DND-41 (cell line): ENCODE data around the gene PTPRC.

ENCODE experiments used
- CTCF ChIP-seq: IDR thresholded peaks from 2 replicates; pipeline ENCODE4 v1.5.1; 2012; ENCODE audit warnings: borderline replicate concordance, low read length, moderate library complexity, mild to moderate bottlenecking; ENCODE audit not compliant: poor library complexity, severe bottlenecking; ENCODE audit errors: extremely low read depth
- EZH2 ChIP-seq: IDR thresholded peaks from 3 replicates; pipeline ENCODE4 v1.6.1; 2012; ENCODE audit warnings: borderline replicate concordance, low read depth, mild to moderate bottlenecking, moderate library complexity, low read length, inconsistent platforms; ENCODE audit not compliant: severe bottlenecking

DNA sequence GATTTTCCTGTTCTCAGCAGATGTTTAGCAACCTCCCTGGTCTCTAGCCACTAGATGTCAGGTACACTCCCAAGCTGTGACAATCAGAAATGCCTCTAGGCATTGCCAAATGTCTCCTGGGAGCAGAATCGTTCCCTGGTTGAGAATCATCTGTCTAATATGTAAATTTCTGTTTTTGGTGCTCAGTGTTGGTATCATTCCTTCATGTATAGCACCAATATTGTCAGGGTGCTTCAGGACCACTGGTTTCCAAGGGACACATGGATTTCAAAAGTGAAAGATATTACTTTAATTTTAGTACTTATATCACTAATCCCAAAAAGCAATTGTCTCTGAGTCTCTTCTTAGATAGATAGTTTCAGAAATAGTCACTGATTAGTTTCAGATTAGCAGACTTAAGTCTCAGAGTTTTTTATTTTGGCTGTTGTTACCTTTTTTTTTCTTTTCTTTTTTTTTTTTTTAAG, 160.1 kb downstream of the PTPRC start:
- peak; percentile 10 for TF ChIP-seq CTCF
- no peak for TF ChIP-seq EZH2
